Activated naive CD4-positive, alpha-beta T cell treated with anti-CD3 and anti-CD28 coated beads, Interleukin-2, amount 50 U/mL, for 16 hours (primary cell): ENCODE measurements around the gene RARRES2.
"Not testable (repeated sequence)": the region's sequence is repeated elsewhere in the genome, so short reads cannot be mapped to it uniquely, and the experiment has no call there.

ENCODE experiments used
- DNase-seq: peaks from one replicate; pipeline ENCODE4 v3.0.0-alpha.2; 2020

The RARRES2 gene

DNA sequence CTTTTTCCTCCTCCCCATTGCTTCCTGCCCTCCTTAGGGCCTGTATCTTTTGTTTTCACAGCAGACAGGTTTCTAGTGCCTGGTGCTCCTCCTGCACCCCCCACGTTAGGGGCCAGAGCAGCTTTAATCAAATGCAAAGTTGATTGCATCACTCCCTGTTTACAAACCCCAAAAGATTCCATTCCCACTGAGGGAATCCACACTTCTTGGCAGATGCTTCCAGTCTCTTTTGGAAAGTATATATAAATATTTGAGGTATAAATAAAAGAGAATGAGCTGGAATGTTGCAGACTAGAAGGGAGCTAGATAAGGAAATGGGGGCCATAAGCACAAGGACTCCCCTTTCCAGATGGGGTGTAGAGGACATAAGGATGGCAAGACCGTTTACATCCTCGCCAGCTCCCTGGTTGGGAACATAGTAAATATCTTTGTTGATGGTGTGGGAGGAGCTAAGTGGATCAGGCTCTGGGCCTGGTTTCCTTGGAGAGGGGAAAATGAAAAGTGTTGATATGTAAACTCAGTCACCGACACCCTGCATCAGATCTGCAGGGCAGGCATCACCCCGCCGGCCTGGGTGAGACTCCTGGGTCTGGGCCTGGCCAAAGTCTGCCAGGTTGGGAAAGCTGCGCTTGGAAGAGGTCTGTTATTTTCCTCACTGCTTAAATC is 6.2 kb downstream of the RARRES2 start:
- no peak for DNase-seq

DNA sequence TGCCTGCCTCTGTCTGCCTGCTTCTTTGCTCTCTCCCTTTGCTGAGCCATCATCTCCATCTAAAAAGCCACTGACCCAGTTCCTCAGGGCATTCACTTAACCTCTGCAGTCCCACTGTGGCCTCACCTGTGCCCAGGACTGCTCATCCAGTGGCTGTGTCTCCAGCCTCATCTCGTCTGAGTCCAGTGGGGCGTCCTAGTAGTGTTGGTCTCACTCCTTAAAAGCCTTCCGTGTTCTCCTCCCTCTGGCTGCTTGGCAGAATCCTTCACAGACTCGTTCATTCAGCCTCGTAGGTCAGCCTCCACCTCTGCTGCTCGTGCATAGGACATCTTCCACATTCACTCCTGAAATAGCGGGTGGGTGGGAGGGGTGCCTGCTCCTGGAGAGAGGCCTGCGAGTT is 7.3 kb downstream of the RARRES2 start:
- DNase-seq = no peak

DNA sequence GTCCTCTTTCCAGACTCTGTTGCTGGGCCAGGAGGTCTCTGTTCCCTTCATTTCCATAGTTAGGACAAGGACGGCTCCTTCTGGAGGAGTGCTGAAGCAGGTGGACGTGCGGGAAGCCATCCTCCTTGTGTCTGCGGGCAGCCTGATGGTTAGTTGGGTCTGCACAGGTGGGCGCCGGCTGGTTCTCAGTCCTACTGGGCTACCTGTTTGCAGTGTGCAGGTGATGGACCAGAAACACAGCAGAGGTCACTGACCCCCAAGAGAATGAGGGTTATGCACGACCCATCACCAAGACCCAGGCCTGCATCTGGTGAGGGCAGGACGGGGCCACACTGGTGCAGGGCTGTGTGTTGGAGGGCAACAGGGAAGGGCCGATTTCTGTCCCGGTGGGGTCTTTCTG is 7.8 kb downstream of the RARRES2 start:
- DNase-seq = no peak

DNA sequence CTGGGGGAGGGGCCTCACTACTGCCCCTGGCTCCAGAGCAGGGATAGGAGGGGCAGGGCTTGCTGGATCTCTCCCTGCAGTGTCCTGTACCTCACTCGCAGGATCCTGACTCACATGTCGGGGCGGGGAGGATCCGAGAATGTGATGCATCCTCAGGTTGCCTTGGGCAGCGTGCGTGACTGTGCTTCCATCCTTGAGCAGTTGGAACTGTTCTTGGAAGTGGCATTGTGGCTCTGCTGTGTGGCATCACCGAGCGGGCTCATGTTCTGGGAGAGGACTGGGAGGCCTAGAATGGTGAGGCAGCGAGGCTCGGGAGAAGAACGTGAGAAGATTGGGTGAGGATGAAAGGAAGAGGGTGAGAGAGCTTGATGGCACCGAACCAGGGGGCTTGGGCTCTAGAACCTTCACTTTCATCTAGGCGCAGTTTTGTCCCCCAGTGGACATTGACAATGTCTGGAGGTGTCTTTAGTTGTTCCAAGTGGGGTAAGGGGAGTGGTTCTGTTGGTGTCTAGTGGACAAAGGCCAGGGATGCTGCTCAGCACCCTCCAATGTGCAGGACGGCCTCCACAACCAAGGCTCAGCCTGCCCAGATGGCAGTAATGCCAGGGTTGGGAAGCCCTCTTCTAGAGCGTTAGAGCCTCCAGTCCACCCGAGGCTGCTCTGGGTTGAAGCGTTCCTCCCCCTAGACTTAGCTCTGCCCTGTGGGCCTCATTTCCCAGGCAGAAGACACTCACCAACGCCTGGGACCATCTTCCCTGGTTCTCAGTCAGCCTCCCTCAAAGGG is 8.4 kb downstream of the RARRES2 start:
- DNase-seq = no peak

DNA sequence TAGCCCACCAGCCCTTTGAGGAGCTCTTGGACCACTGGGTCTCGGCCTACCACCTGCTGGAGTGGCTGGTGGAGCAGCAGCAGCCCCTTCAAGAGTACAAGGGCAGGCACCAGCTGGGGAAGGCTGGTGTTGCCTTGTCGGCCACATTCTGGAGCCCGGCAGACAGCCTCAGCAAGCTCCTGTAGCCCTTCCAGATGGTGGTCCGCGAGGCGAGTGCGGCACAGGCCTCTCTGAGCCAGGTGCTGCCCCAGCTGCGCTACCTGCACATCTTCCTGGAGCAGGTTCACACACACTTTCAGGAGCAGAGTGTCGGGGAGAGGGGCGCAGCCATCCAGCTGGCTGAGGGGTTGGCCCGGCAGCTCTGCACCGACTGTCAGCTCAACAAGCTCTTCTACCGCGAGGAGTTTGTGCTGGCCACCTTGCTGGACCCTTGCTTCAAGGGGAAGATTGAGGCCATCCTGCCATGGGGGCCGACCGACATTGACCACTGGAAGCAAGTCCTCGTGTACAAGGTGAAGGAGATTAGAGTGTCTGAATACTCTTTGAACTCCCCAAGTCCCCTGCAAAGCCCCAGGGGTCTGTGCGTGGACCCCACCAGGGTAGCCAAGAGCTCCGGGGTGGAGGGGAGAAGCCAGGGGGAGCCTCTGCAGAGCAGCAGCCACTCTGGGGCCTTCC is 11.1 kb downstream of the RARRES2 start:
- DNase-seq = no peak

DNA sequence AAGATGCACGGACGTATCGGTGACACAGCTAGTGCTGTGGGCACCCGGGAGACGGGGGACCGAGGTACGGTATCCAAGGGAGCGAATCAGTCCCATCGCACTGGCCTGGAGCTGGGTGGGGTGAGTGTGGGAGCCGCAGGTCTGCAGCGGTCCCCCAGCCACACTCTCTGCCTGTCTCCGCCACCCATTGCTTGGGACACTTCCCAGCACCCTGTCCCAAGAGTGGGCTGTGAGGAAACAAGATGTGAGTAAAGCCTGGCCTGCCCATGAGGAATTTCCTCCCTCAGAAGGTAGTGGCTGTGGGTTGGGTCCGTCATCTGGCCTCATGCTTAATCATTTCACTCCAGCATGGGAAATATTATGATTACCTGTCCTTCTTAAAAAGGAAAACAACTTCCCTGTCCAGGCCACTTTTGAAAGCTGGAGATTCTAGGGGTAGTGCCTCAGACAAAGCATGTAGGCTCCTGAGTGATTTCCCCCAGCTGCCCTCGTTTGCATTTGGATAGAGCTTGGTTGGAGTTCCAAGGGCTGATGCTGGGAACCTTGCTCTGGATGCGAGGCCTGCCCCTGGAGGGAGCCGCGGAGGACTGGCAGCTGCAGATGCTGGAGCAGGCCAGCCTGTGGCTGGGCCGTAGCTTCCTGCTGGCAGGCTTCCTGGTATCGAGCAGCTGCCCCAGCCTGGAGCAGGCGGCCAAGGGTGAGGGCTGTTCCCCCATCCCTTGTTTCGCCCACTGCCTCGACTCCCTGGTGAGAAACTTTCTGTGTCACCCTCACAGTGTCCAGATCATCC is 11.9 kb downstream of the RARRES2 start:
- DNase-seq = no peak

DNA sequence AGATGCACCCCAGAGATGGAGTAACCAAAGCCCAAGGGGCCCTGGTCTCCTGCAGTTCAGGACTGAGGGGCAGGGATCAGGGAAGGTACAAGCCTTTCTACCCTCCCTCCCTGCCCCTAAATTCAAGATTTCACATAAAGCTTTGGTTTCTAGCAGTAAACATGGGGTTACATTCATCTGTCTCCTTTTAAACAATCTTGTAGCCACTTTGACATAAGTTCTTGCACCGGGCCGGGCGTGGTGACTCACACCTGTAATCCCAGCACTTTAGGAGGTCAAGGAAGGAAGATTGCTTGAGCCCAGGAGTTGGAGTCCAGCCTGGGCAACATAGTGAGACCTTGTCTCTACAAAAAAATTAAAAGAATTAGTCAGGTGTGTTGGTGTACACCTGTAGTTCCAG is 14.1 kb downstream of the RARRES2 start:
- DNase-seq = no peak

DNA sequence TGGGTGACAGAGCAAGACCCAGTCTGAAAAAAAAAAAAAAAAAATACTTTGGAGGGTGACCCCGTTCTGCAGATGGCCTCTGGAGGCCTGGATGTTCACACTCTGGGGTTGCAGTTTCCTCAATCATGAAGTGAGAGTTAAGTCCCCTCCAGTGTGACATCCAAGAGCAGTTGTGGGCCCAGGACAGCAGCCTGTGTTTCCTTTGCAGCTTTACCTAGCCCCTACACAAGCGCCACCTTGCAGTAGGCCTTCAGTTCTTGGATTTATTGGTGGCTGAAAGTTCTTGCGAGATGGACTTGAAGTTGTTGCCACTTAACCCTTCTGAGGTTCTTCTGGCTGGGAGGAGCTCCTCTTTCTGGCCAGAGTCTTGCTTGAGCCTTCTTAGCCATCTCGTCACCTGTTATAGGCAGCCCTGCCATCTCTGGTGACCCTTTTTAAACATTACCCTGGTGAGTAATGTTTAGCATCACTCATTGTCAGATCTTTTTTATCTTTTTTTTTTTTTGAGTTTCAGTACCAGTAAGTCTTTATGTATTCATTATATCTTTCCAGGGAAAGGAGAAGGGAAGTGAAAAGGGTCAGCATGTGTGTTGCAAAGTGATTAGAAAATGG is 14.7 kb downstream of the RARRES2 start:
- no peak for DNase-seq

DNA sequence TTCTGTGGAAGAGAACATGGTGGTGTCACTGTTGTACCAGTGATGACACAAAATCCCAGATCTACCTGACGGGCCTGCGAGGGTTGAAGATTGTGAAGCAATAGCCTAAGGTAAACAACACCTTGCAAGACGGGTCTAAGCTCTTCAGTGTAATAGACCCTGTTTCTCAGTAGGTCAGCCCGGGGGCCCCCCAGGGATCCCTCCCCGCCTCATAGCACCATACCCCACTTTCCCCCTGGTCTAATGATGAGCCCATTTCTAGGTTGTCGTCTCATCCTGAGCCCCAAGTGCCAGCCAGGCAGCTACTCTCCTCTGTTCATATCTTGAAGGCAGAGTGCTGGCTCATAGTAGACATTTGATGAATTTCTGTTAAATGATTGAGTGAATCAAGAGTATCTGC is 15.5 kb downstream of the RARRES2 start:
- no peak for DNase-seq

DNA sequence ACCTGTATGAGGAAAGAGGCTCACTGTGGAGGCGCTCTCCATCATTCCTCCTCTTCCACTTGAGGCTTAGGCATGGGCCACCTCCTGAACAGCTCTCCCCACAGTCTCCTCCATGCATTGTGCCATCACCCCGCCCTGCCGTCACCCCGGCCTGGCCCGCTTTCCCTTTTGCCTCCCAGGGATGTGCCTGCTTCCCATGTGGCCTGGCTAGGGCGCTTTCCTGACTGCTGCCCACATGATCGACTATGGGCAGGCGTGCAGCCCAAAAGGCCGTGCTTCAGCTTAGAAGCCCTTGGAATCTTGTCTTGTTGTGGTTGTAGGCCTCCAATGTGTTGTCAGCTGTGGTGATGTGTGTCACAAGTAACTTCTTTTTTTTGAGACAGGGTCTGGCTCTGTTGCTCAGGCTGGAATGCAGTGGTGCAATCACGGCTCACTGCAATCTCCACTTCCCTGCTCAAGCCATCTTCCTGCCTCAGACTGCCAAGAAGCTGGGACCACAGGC is 16.3 kb downstream of the RARRES2 start:
- DNase-seq = no peak

DNA sequence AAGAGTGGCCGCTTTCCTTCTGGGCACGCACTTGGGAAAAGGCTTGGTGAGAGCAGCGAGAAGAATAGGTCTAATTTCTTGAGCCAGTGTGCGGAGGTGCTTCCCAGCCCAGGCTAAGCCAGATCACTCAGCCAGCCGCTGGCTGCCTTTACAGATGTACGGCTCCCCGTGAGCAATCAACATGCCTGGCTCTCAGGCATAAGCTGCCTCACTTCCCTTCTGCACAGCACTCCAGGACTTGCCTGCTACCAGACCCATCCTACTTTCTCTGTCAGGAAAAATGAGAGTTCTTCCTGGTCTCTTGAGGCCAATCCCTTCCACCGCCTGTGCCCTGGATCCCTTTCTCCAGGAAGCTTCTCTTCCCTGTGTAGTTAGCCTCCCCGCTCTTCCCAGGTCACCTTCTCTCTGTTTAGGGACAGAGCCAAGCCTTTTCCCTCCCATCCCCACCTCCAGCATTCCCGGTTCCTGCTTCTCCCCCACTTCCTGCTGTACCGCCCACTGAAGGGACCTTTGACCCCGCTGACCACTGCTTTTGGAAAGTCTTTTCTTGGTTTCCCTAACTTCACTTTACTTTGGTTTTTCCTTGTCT is 17.0 kb downstream of the RARRES2 start:
- DNase-seq = no peak

DNA sequence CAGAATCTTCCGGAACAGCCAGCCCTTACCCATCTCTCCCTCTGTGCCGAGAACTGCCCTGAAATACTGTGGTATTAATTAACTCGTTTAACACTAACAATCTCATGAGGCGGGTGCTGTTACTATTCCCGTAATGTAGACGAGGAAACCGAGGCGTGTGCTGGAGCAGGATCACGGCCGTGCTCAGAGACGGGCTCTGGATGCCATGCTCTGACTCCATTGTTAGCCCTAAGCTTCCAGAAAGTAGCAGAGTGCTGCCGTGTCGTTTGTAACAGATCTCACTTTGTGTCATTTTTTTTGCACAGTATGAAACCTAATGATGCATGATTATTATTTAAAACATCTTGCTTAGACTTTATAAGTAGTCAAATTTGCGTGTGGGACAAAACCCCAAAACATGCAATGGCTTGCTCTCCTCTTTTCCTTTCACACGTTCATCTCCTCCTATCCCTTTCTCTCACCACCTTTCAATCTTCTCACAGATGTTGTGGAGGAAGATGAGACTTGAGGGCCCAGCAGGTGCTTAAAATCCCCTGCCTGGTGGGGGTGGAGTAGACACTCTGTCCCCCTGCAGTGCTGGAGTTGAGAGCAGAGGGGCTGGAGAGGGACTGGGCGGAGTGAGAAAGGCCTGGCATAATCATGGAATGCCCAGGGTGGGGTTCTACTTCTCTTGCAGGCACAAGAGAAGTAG is 17.6 kb downstream of the RARRES2 start:
- DNase-seq = no peak

DNA sequence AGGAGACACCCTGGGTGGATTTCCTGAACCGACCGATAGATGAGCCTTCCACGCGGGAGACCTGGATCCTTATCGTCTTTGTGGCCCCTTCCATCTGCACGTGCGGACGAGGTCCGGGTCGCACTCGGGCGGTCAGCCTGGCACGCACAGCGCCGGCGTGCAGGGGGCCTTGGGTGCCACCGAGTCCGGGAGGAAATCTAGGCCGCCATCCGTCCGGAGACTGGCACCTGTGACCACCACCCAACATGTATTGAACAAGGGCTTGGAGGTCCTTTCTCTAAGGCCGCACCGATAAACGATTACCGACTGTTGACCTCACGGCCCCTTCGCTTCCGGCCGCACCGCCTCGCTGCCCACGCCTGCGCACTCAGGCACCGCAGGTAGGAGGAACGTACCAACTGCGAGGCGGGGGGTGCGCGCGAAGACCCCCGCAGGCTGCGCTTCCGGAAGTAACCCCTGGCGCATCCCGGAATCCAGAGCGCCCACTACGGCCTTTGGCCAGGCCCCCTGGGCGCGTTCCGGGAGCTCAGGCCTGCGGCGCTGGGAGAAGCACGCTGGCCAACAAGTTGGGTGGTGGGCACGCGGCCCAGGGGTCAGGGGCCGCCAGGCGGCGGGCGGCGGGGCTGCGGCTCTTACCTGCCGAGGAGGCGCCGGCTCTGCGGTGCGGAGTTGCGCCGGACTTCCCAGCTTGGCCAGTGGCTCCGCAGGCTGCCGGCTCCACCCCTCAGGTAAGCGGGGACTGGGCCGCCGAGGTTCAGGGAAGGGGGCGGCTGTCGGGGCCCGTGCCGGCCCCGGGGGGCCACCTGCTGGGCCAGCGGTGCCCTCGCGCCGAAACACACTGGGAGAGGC is 18.4 kb downstream of the RARRES2 start, which contains the start of the genes ACTR3C and LRRC61:
ACTR3C (minus strand) TSS at position 713 of the 849 bp plus-strand sequence. CDS start 28,249 bp downstream, outside the sequence.
LRRC61 (plus strand) TSS at position 523 of the 849 bp plus-strand sequence. CDS start 13,507 bp downstream, outside the sequence.
- DNase-seq = peak; percentile 66

DNA sequence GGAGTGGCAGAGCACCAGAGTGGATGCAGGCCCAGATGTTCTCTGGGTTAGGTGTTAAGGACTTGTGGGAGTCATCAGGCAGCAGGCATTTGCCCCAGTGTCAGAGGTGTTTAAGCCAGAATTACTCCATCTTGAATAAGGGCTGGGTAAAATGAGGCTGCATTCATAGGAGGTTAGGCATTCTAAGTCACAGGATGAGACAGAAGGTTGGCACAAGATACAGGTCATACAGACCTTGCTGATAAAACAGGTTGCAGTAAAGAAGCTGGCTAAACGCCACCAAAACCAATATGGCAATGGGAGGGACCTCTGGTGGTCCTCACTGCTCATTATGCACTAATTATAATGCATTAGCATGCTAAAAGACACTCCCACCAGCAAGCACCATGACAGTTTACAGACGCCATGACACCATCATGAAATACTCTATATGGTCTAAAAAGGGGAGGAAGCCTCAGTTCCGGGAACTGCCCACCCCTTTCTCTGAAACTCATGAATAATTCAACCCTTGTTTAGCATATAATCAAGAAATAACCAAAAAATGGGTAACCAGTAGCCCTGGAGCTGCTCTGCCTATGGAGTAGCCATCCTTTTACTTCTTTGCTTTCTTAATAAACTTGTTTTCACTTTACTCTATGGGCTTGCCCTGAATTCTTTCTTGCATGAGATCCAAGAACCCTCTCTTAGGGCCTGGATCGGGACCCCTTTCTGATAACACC is 19.2 kb downstream of the RARRES2 start:
- peak; percentile 44 for DNase-seq

DNA sequence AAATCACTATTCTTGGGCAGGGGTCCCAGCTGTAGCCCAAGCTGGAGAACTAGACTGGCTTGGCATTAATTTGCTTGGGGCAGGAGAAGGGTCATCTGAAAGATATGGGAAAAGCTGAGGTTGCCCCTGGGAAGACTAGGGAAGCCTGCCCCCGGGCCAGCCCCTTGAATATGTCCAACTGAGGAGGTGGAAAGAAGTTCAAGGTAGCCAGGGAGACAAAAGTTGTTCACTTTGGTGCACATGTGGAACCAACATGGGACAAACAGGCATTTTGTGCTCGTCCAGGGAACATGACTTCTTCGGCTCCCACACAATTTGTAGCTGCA is 19.7 kb downstream of the RARRES2 start:
- no peak for DNase-seq

DNA sequence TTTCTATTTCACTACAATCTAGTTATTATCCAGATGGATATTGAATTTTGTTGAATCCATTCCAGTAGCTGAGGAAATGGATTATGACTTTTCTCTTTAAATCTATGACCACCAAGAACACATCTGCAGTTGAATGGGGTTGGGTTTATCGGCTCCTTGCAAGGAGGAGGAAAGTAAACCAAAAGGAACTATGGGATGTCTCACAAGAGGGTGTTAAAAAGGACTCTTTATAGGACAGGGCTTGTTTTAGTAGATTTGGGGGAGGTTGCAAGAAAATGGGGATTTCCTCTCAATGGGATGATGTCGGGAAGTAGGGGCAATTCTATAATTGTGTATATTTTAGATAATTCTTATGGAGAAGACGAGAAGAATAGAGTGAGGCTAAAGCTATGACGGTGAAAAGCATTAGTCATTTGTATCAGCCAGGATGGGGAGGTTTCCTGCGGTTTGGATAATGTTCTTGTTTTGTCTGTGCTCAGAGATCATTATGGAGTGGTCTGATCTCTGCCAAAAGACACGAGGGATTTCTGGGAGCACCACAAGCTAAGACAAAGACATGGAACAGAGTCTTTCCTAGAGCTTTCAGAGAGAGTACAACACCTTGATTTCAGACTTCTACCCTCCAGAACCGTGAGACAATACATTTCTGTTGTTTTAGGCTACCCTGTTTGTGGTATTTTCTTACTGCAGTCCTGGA is 23.5 kb downstream of the RARRES2 start:
- no peak for DNase-seq

DNA sequence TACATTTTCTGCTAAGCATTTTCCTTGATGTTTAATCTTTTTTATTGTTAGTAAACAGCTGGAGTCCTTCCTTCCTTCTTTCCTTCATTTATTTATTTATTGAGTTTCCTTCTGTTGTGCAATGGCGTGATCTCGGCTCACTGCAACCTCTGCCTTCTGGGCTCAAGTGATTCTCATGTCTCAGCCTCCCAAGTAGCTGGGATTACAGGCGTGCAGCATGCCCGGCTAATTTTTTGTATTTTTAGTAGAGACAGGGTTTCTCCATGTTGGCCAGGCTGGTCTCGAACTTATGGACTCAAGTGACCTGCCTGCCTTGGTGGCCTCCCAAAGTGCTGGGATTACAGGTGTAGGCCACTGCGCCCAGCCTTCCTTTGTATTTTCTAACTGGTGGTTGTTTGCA is 24.4 kb downstream of the RARRES2 start:
- not testable (repeated sequence) for DNase-seq

DNA sequence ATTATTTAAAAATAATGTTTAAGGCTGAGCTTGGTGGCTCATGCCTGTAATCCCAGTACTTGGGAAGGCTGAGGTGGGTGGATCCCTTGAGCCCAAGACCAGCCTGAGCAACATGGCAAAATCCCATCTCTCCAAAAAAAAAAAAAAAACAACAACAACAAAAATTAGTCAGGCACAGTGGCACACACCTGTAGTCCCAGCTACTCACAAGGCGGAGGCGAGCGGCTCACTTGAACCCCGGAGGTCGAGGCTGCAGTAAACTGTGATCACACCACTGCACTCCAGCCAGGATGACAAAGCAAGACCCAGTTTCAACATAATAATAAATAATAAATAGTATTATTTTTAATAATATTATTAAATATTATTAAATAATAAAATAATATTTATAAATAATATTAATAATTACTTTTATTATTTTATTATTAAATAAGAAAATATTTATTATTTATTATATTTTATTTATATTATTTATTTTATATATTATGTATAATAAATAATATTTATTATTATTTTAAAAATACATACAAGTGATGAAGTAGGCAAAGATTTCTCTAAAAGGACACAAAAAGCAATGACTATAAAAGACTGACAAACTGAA is 26.7 kb downstream of the RARRES2 start:
- DNase-seq = no peak

DNA sequence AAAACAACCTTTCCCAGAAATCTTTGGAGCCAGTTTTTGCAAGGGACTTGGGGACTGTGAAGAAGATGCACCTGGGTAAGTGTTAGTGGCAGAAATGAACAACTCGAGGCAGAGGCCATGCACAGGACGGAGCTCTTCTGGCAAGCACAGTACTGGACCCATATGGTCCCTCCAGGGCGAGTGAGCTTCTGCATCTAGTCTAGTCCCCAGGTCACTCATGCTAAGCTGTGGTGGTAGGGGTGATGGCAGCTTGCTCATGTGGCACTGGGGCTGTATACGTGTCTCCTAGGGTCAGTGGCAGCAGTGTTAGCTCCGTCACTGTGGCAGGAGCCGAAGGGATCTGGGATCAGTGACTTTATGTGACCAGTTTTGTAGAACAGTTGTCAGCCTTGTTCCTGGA is 27.6 kb downstream of the RARRES2 start:
- no peak for DNase-seq
